IMR-90 (cell line): ENCODE measurements around the gene KCNH5. TPM values are rescaled to one million over a fixed set of nuclear protein-coding genes. Genes with fewer than 3 reads are reported as not detected.

ENCODE experiments used
- ATAC-seq: fragments of 200-7000 bp; cut with Tn5 transposase; 2 replicates; pipeline ENCODE4 v1.9.1; 2020; ENCODE audit warnings: low read depth, mild to moderate bottlenecking, moderate library complexity
- BruUV-seq: library from RNA; stranded (reverse); fragments of 400-500 nt; replicated peaks from 2 replicates; lab custom pipeline; 2021; lab: Mats Ljungman, UMichigan
- CTCF ChIA-PET: fragments of 300-600 bp; formaldehyde crosslinking; extraction: SDS; loops from one replicate; lab custom pipeline; 2021; ENCODE audit warnings: antibody characterized with exemption; lab: Yijun Ruan, JAX
- POLR2A ChIA-PET: fragments of 300-600 bp; sonication (Branson Sonifier 250); formaldehyde crosslinking; loops from one replicate; lab custom pipeline; 2022; ENCODE audit warnings: antibody characterized with exemption; ENCODE audit not compliant: unreplicated experiment; lab: Charles Lee
- DNase-seq: peaks from one replicate; pipeline ENCODE4 v3.0.0; 2013
- H2AFZ ChIP-seq: replicated peaks from 2 replicates; pipeline ENCODE3; 2013; ENCODE audit warnings: low read length, mild to moderate bottlenecking; ENCODE audit not compliant: poor library complexity
- H2AK5ac ChIP-seq: 2 replicates; pipeline ENCODE4 v1.6.1; 2013; ENCODE audit warnings: low read depth, low read length, inconsistent platforms
- H2AK9ac ChIP-seq: replicated peaks from 2 replicates; pipeline ENCODE3; 2013; ENCODE audit warnings: mild to moderate bottlenecking, low read depth, low read length, moderate library complexity; ENCODE audit not compliant: poor library complexity
- H2BK120ac ChIP-seq: 2 replicates; pipeline ENCODE4 v1.6.1; 2013; ENCODE audit warnings: low read depth, low read length, inconsistent platforms
- H2BK15ac ChIP-seq: 3 replicates; pipeline ENCODE4 v1.6.1; 2013; ENCODE audit warnings: low read depth, low read length, inconsistent platforms
- H2BK20ac ChIP-seq: 2 replicates; pipeline ENCODE4 v1.6.1; 2013; ENCODE audit warnings: low read depth, mild to moderate bottlenecking, inconsistent platforms, low read length, moderate library complexity
- H2BK5ac ChIP-seq: 2 replicates; pipeline ENCODE4 v1.6.1; 2013; ENCODE audit warnings: mild to moderate bottlenecking, low read depth, low read length, inconsistent platforms; ENCODE audit not compliant: poor library complexity, severe bottlenecking
- H3K14ac ChIP-seq: replicated peaks from 2 replicates; pipeline ENCODE4 v1.6.1; 2013; ENCODE audit warnings: low read depth, low read length, inconsistent platforms
- H3K18ac ChIP-seq: 2 replicates; pipeline ENCODE4 v1.6.1; 2013; ENCODE audit warnings: low read depth, low read length, control low read depth
- H3K23ac ChIP-seq: 2 replicates; pipeline ENCODE4 v1.6.1; 2013; ENCODE audit warnings: low read depth, low read length, inconsistent platforms
- H3K27ac ChIP-seq: 2 replicates; pipeline ENCODE4 v1.5.1; 2013; ENCODE audit warnings: mild to moderate bottlenecking, control low read depth, low read length; ENCODE audit not compliant: insufficient read depth
- H3K27me3 ChIP-seq: 2 replicates; pipeline ENCODE4 v1.6.1; 2013; ENCODE audit warnings: low read length; ENCODE audit not compliant: control insufficient read depth, insufficient read depth
- H3K36me3 ChIP-seq: 2 replicates; pipeline ENCODE4 v1.6.1; 2013; ENCODE audit warnings: low read length, mixed read lengths; ENCODE audit not compliant: control insufficient read depth, insufficient read depth
- H3K4ac ChIP-seq: 2 replicates; pipeline ENCODE4 v1.6.1; 2013; ENCODE audit warnings: low read depth, low read length, inconsistent platforms
- H3K4me1 ChIP-seq: 2 replicates; pipeline ENCODE4 v1.6.1; 2013; ENCODE audit warnings: low read length, mixed read lengths; ENCODE audit not compliant: control insufficient read depth, insufficient read depth
- H3K4me2 ChIP-seq: 2 replicates; pipeline ENCODE4 v1.6.1; 2013; ENCODE audit warnings: low read depth, mild to moderate bottlenecking, control low read depth, low read length, moderate library complexity
- H3K4me3 ChIP-seq: 2 replicates; pipeline ENCODE4 v1.5.1; 2013; ENCODE audit warnings: low read depth, mild to moderate bottlenecking, control low read depth, low read length, moderate library complexity; ENCODE audit not compliant: insufficient read depth
- H3K56ac ChIP-seq: 2 replicates; pipeline ENCODE4 v1.6.1; 2013; ENCODE audit warnings: low read length, inconsistent platforms; ENCODE audit not compliant: insufficient read depth; ENCODE audit errors: extremely low read depth
- H3K79me1 ChIP-seq, 2 experiments: 2 replicates each; pipeline ENCODE4 v1.6.1; 2013; ENCODE audit warnings: low read length in 2 of 2, inconsistent platforms in 1 of 2, low read depth in 1 of 2
- H3K9ac ChIP-seq: 2 replicates; pipeline ENCODE4 v1.6.1; 2013; ENCODE audit warnings: low read depth, low read length, control low read depth
- H3K9me1 ChIP-seq: 2 replicates; pipeline ENCODE4 v1.6.1; 2013; ENCODE audit warnings: low read length, inconsistent platforms; ENCODE audit not compliant: insufficient read depth
- H3K9me3 ChIP-seq: 2 replicates; pipeline ENCODE4 v1.6.1; 2013; ENCODE audit warnings: low read length; ENCODE audit not compliant: control insufficient read depth, insufficient read depth
- H4K20me1 ChIP-seq: 2 replicates; pipeline ENCODE4 v1.6.1; 2013; ENCODE audit warnings: low read length, inconsistent platforms; ENCODE audit not compliant: insufficient read depth
- H4K5ac ChIP-seq: 2 replicates; pipeline ENCODE4 v1.6.1; 2013; ENCODE audit warnings: mild to moderate bottlenecking, low read depth, low read length, control low read depth
- H4K8ac ChIP-seq, 2 experiments: 2 replicates each; pipeline ENCODE4 v1.6.1; 2013; ENCODE audit warnings: low read depth in 2 of 2, low read length in 2 of 2, control low read depth in 1 of 2, inconsistent platforms in 1 of 2
- H4K91ac ChIP-seq: 2 replicates; pipeline ENCODE4 v1.6.1; 2013; ENCODE audit warnings: low read depth, low read length, inconsistent platforms; ENCODE audit not compliant: insufficient read depth
- BHLHE40 ChIP-seq: fragments of 150-350 bp; IDR thresholded peaks from 2 replicates; pipeline ENCODE4 v1.6.1; 2016; ENCODE audit warnings: mild to moderate bottlenecking, low read depth, low read length
- CEBPB ChIP-seq: IDR thresholded peaks from 2 replicates; pipeline ENCODE4 v1.6.1; 2012; ENCODE audit warnings: low read depth, low read length, improper control_type of control experiment
- CHD1 ChIP-seq: IDR thresholded peaks from 2 replicates; pipeline ENCODE4 v1.6.1; 2012; ENCODE audit warnings: low read depth, low read length, improper control_type of control experiment
- ELK1 ChIP-seq: fragments of 150-350 bp; IDR thresholded peaks from 2 replicates; pipeline ENCODE4 v1.6.1; 2016; ENCODE audit warnings: low read depth, mild to moderate bottlenecking, low read length, moderate library complexity, borderline replicate concordance
- FOS ChIP-seq: fragments of 150-350 bp; IDR thresholded peaks from 2 replicates; pipeline ENCODE4 v1.6.1; 2016; ENCODE audit warnings: low read depth, low read length
- MAFK ChIP-seq: IDR thresholded peaks from 2 replicates; pipeline ENCODE4 v1.6.1; 2012; ENCODE audit warnings: low read depth, low read length, improper control_type of control experiment
- MAZ ChIP-seq: IDR thresholded peaks from 2 replicates; pipeline ENCODE4 v1.6.1; 2012; ENCODE audit warnings: low read depth, mild to moderate bottlenecking, low read length, improper control_type of control experiment, moderate library complexity, borderline replicate concordance
- MXI1 ChIP-seq: IDR thresholded peaks from 2 replicates; pipeline ENCODE4 v1.6.1; 2012; ENCODE audit warnings: low read depth, mild to moderate bottlenecking, low read length, moderate library complexity, borderline replicate concordance
- NFE2L2 ChIP-seq: fragments of 150-350 bp; IDR thresholded peaks from 2 replicates; pipeline ENCODE4 v1.6.1; 2016; ENCODE audit warnings: low read depth, mild to moderate bottlenecking, low read length
- POLR2A ChIP-seq: IDR thresholded peaks from 2 replicates; pipeline ENCODE4 v1.6.1; 2012; ENCODE audit warnings: mild to moderate bottlenecking, low read depth, low read length
- RAD21 ChIP-seq: IDR thresholded peaks from 2 replicates; pipeline ENCODE4 v1.6.1; 2012; ENCODE audit warnings: low read length, improper control_type of control experiment
- RCOR1 ChIP-seq: IDR thresholded peaks from 2 replicates; pipeline ENCODE4 v1.6.1; 2012; ENCODE audit warnings: mild to moderate bottlenecking, low read length, improper control_type of control experiment; ENCODE audit not compliant: insufficient replicate concordance
- RFX5 ChIP-seq: IDR thresholded peaks from 2 replicates; pipeline ENCODE4 v1.8.0; 2012; ENCODE audit warnings: low read depth, mild to moderate bottlenecking, low read length, moderate library complexity
- SMC3 ChIP-seq: fragments of 150-350 bp; IDR thresholded peaks from 2 replicates; pipeline ENCODE4 v1.6.1; 2016; ENCODE audit warnings: low read depth, mild to moderate bottlenecking, antibody characterized with exemption, low read length, moderate library complexity
- USF2 ChIP-seq: fragments of 150-350 bp; IDR thresholded peaks from 2 replicates; pipeline ENCODE4 v1.6.1; 2017; ENCODE audit warnings: mild to moderate bottlenecking, antibody characterized with exemption, low read length, low read depth
- dilution Hi-C: fragments of 300-500 bp; cut with HindIII; formaldehyde crosslinking; loops from one replicate; pipeline ENCODE4 v1.14.3; 2018; ENCODE audit warnings: low sequenced_read_pairs; ENCODE audit not compliant: unreplicated experiment
- in situ Hi-C: fragments of 300-500 bp; cut with MboI; formaldehyde crosslinking; loops from 3 replicates; pipeline ENCODE4 v1.14.3; 2019; ENCODE audit warnings: low sequenced_read_pairs, inconsistent platforms, mixed read lengths
- intact Hi-C: fragments of 100-400 bp; cut with micrococcal nuclease; formaldehyde crosslinking; loops from 2 replicates; pipeline ENCODE4 v1.10.0; 2022
- polyA plus RNA-seq, 3 experiments: library from polyadenylated mRNA; depleted of rRNA; stranded (reverse); fragments of >200 nt; gene quantifications; 2 replicates each; pipeline ENCODE4 v1.2.3, GENCODE V29; 2012; ENCODE audit warnings: low replicate concordance in 1 of 3
- total RNA-seq: library from RNA; depleted of rRNA; stranded (reverse); fragments of >200 nt; gene quantifications from 2 replicates; pipeline ENCODE4 v1.2.3, GENCODE V29; 2012
- TF ChIP-seq, protein P1 (sequence below): conservative IDR thresholded peaks from 2 replicates; pipeline ENCODE4 v1.5.1; 2012; ENCODE audit warnings: mild to moderate bottlenecking, low read depth, low read length, improper control_type of control experiment

The KCNH5 gene
- total and polyA plus RNA-seq, 2 of the 4 experiments (the other 2 are of a cell fraction): under 0.01 to 0.03 TPM

DNA sequence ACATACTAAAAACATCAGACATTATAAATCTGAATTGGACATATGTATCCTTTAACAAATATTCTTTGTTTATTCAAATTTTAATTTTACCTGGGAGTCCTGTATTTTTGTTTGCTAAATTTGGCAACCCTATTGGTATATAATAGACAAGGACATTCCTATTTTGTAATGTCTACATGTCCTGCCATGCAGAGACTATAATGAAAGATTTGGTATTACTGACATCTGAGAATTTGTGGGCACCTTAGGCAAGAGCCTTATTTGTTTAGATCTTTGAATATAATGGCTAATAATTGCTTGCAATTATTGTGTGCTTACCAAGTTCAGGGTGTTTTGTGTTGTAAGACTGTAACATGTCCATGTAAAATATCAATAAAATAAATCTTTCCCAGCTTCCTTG, 334.4 kb downstream of the KCNH5 start:
- DNase-seq (no peak), ATAC-seq (no peak)
- Histone ChIP-seq H4K8ac (no peak overlapping the region), H3K4me2 (no peak overlapping the region), H3K9ac (no peak overlapping the region), H3K4ac (no peak overlapping the region), H2BK120ac (no peak overlapping the region), H3K27me3 (no peaks in the 10 kb centered on the region), H3K4me3 (no peak overlapping the region), H3K18ac (no peak overlapping the region), H3K56ac (no peak overlapping the region), H3K27ac (no peak overlapping the region), H4K91ac (no peak overlapping the region), H3K9me1 (no peaks in the 10 kb centered on the region), H3K9me3 (no peaks in the 10 kb centered on the region; the same call in 1 of the 2 replicates), H2AK5ac (no peak overlapping the region), H3K23ac (no peak overlapping the region), H2AK9ac (no peak overlapping the region), H3K14ac (no peak overlapping the region), H2BK20ac (no peak overlapping the region), H3K4me1 (no peaks in the 10 kb centered on the region; the same call in 1 of the 2 replicates), H4K5ac (no peak overlapping the region), H2AFZ (no peak overlapping the region), H3K79me1 (no peaks in the 10 kb centered on the region), H2BK5ac (no peak overlapping the region), H2BK15ac (no peak overlapping the region), H3K36me3 (no peaks in the 10 kb centered on the region), H4K20me1 (no peaks in the 10 kb centered on the region)
- BruUV-seq: no TSS peak
- POLR2A ChIA-PET: no interaction called here
- intact Hi-C loops (no loop called here), in situ Hi-C loops (no loop called here), dilution Hi-C loops (no loop called here)
- no peak for TF ChIP-seq MAZ
- TF ChIP-seq RAD21: no peak
- TF ChIP-seq, protein P1, sequence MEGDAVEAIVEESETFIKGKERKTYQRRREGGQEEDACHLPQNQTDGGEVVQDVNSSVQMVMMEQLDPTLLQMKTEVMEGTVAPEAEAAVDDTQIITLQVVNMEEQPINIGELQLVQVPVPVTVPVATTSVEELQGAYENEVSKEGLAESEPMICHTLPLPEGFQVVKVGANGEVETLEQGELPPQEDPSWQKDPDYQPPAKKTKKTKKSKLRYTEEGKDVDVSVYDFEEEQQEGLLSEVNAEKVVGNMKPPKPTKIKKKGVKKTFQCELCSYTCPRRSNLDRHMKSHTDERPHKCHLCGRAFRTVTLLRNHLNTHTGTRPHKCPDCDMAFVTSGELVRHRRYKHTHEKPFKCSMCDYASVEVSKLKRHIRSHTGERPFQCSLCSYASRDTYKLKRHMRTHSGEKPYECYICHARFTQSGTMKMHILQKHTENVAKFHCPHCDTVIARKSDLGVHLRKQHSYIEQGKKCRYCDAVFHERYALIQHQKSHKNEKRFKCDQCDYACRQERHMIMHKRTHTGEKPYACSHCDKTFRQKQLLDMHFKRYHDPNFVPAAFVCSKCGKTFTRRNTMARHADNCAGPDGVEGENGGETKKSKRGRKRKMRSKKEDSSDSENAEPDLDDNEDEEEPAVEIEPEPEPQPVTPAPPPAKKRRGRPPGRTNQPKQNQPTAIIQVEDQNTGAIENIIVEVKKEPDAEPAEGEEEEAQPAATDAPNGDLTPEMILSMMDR: no peak
- TF ChIP-seq SMC3: no peak
- no peak for TF ChIP-seq RFX5
- TF ChIP-seq POLR2A: no peak
- no peak for TF ChIP-seq CEBPB
- TF ChIP-seq FOS: no peak
- TF ChIP-seq NFE2L2: no peak
- TF ChIP-seq MAFK: no peak
- TF ChIP-seq ELK1: no peak
- no peak for TF ChIP-seq BHLHE40
- no peak for TF ChIP-seq RCOR1
- no peak for TF ChIP-seq CHD1
- no peak for TF ChIP-seq MXI1
- TF ChIP-seq USF2: no peak
- CTCF ChIA-PET: no interaction called here
